HG03159 (cell line): ENCODE measurements around the gene COA7.
A peak's percentile ranks its signal among the peaks of the same experiment; 100 is the strongest.

ENCODE experiments used
- ATAC-seq: cut with Tn5 transposase; IDR thresholded peaks from one replicate; pipeline ENCODE4 v1.9.1; 2021; ENCODE audit warnings: mild to moderate bottlenecking, moderate library complexity; ENCODE audit not compliant: unreplicated experiment

COA7 gene

GRCh38 chr1:52637946-52638345, 60.2 kb downstream of the COA7 start:
- no peak for ATAC-seq

DNA sequence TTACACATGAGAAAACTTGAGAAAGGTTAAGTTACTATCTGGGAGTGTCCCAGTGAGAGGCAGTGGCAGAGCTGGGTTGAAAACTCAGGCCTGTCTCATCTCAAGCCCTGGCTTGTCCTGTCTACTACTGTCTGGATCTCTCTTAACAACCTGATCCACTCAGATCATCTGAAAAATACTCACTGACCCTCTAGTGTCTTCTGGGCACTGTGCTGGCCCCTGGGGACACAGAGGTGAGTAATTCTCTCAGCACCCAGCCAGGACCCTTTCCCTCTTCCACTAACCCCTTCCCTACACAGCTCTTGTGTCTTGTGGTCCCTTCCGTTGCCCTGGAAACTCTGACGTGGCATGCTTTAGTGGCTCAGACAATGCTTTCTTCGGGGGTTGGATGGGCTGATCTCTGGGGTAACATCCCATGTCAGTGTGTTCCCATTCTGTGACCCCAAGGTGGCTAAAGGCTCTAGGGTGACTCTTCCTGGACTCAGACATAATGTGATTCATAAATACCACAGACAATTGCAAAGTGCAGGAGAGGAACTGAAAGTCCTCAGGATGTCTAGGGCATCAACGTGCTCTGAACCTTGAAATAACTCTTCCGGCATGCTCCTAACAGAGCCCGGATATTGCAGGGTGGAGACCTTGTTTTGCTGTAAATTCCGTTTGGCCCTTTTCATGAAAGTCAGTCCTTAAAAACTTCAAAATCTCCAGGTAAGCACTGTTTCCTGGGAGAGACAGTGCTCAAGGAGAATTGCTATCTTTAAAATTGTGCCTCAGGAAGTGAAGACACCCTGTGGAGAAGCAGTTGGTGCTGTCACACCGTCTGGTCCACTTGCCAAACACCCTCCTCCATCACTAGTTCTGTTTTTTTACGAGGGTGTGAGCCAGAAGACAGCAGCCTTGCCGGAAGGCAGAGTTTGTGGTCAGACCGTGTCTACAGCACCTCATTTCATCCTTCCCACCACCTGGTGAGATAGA, 61.1 kb downstream of the COA7 start:
- peak; percentile 79 for ATAC-seq

DNA sequence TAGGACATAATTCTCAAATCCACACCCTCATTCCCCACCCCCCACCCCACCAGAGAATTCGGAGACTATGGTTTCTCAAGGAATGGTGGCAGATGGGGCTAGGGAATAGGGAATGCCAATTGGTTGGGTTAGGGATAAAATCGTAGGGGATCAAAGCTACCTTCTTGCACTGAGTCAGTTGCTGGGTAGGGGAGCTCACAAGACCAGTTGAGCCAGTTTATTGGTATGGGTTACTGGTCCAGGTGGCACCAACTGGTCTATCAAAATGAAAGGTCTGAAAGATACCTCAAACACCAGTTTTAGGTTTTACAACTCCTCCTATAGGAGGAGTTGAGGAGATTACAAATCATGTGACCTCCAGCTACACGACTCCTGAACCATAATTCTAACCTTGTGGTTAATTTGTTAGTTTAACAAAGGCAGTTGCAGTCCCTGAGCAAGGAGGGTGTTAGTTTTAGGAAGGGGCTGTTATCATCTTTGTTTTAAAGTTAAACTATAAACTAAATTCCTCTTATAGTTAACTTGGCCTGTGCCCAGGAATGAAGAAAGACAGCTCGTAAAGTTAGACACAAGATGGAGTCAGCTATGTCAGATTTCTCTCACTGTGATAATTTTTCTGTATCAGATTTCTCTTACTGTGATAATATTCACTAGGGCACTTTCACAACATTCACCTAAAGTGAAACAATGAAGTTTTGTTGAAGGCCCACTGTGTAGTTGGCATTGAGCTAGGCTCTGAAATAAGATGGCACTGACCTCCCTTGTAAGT, 62.6 kb downstream of the COA7 start:
- ATAC-seq, result no peak
